ENCODE results near the gene ACTG2.

The ACTG2 gene

GRCh38 chr2:73856214-73856613 lies 36.6 kb upstream of the ACTG2 start:
- Histone ChIP-seq H3K36me3 (ENCODE audit: insufficient read depth, low read length) (peaks cover 85% of the 10 kb centered on the region; the same call in 1 of the 2 replicates), H3K4me3 (ENCODE audit: low read length, poor library complexity, severe bottlenecking) (no peak overlapping the region), H3K4me2 (ENCODE audit: low read depth, low read length, poor library complexity, severe bottlenecking) (no peak overlapping the region), H2AFZ (ENCODE audit: low read length) (no peak overlapping the region), H3K79me2 (ENCODE audit: insufficient read depth, low read length) (no peaks in the 10 kb centered on the region), H3K9me2 (replicated peaks; ENCODE audit: low read depth, low read length) (no peaks in the 10 kb centered on the region), H3K4me1 (ENCODE audit: insufficient read depth, low read length, poor library complexity, severe bottlenecking) (no peaks in the 10 kb centered on the region), H3K9ac (ENCODE audit: low read depth, low read length, poor library complexity, severe bottlenecking) (no peak overlapping the region), H4K20me1 (ENCODE audit: insufficient read depth, low read length, poor library complexity, severe bottlenecking) (no peaks in the 10 kb centered on the region), H3F3A (ENCODE audit: low read depth) (no peaks in the 10 kb centered on the region), H3K27me3 (ENCODE audit: insufficient read depth, low read length, poor library complexity, severe bottlenecking) (no peaks in the 10 kb centered on the region), H3K9me3 (ENCODE audit: insufficient read depth, low read depth, low read length) (no peaks in the 10 kb centered on the region)
- TF ChIP-seq EZH2phosphoT487 (IDR thresholded peaks at IDR 0.05; ENCODE audit: borderline replicate concordance) (no peak), CTCF (conservative IDR thresholded peaks at IDR 0.05; ENCODE audit: low read length) (no peak)

- no peaks in the 10 kb centered on the region for H3K9me3 ChIP-seq (ENCODE audit: insufficient read depth, low read depth, low read length)
- H4K20me1 ChIP-seq (ENCODE audit: insufficient read depth, low read length, poor library complexity, severe bottlenecking) = no peaks in the 10 kb centered on the region
- H3K4me2 ChIP-seq (ENCODE audit: low read depth, low read length, poor library complexity, severe bottlenecking) = no peak overlapping the region
- H3K9ac ChIP-seq (ENCODE audit: low read depth, low read length, poor library complexity, severe bottlenecking) = no peak overlapping the region
- no peaks in the 10 kb centered on the region for H3K79me2 ChIP-seq (ENCODE audit: insufficient read depth, low read length)
- TF ChIP-seq CTCF (conservative IDR thresholded peaks at IDR 0.05; ENCODE audit: low read length) = no peak
- no peak for TF ChIP-seq EZH2phosphoT487 (IDR thresholded peaks at IDR 0.05; ENCODE audit: borderline replicate concordance)
- no peaks in the 10 kb centered on the region for H3K4me1 ChIP-seq (ENCODE audit: insufficient read depth, low read length, poor library complexity, severe bottlenecking)
- H3K4me3 ChIP-seq (ENCODE audit: low read length, poor library complexity, severe bottlenecking) = no peak overlapping the region
- H3K9me2 ChIP-seq (replicated peaks; ENCODE audit: low read depth, low read length) = no peaks in the 10 kb centered on the region
- peaks cover 70% of the 10 kb centered on the region for H3K36me3 ChIP-seq (ENCODE audit: insufficient read depth, low read length)
- no peaks in the 10 kb centered on the region for H3F3A ChIP-seq (ENCODE audit: low read depth)
- no peaks in the 10 kb centered on the region for H3K27me3 ChIP-seq (ENCODE audit: insufficient read depth, low read length, poor library complexity, severe bottlenecking)
- H2AFZ ChIP-seq (ENCODE audit: low read length) = no peak overlapping the region
Observed at GRCh38 chr2:73859721-73860586, 32.9 kb upstream of the ACTG2 start.

- H3K9me3 ChIP-seq (ENCODE audit: insufficient read depth, low read depth, low read length) = no peaks in the 10 kb centered on the region
- H3K9ac ChIP-seq (ENCODE audit: low read depth, low read length, poor library complexity, severe bottlenecking) = no peak overlapping the region
- no peak for TF ChIP-seq EZH2phosphoT487 (IDR thresholded peaks at IDR 0.05; ENCODE audit: borderline replicate concordance)
- TF ChIP-seq CTCF (conservative IDR thresholded peaks at IDR 0.05; ENCODE audit: low read length) = no peak
- no peak overlapping the region for H3K4me2 ChIP-seq (ENCODE audit: low read depth, low read length, poor library complexity, severe bottlenecking)
- H3K79me2 ChIP-seq (ENCODE audit: insufficient read depth, low read length) = no peaks in the 10 kb centered on the region
- peaks cover 51% of the 10 kb centered on the region for H3K36me3 ChIP-seq (ENCODE audit: insufficient read depth, low read length)
- no peaks in the 10 kb centered on the region for H4K20me1 ChIP-seq (ENCODE audit: insufficient read depth, low read length, poor library complexity, severe bottlenecking)
- H2AFZ ChIP-seq (ENCODE audit: low read length) = no peak overlapping the region
- no peaks in the 10 kb centered on the region for H3K27me3 ChIP-seq (ENCODE audit: insufficient read depth, low read length, poor library complexity, severe bottlenecking)
- H3F3A ChIP-seq (ENCODE audit: low read depth) = no peaks in the 10 kb centered on the region
- no peaks in the 10 kb centered on the region for H3K9me2 ChIP-seq (replicated peaks; ENCODE audit: low read depth, low read length)
- H3K4me1 ChIP-seq (ENCODE audit: insufficient read depth, low read length, poor library complexity, severe bottlenecking) = no peaks in the 10 kb centered on the region
- no peak overlapping the region for H3K4me3 ChIP-seq (ENCODE audit: low read length, poor library complexity, severe bottlenecking)
Observed at GRCh38 chr2:73862987-73863386, 29.8 kb upstream of the ACTG2 start.

All from Loucy (cell line).